Measurements from ENCODE around the gene IL34. TPM values are rescaled to one million over a fixed set of nuclear protein-coding genes. Genes with fewer than 3 reads are reported as not detected.

Gene IL34
- total RNA-seq, 2 donors from 2014 or later: 3.0 to 5.6 TPM

DNA sequence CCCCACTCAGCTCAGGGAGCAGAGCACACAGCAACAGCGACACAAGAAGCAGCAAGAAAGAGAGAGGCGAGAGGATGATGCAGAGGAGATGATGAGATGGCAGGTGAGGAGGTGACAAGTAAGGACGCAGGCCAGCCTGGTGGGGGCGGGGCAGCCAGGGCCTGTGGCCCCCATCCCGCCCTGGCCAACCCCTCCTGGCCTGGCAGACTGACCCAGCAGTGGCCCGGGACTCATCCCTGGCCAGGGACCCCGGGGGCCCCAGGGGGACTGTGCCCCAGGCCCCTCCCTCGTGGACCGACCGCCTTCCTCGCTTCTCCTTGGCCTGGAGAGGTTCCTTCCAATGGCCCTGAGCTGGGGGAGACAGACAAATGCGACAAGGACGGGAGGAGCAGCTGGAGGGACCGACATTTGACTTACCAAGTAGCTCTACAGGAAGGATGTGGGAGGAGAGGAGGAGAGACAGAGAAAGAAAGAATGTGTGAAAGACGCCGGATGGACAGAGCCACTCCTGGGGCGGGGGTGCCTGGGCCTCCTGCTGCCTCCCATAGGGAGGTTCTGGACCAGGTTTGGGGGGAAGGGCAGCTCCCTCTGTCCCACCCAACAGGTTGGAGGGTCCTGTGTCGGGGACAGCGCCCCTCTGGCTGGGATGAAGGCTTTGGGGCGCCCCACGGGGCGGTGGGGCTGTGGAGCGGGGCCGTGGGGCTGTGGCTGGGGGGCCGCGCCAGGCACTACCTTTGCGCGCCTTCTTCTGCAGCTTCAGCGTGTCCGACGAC lies 32.7 kb downstream of the IL34 start:
- Histone ChIP-seq H3K9ac (ENCODE audit: extremely low read depth, low read length, poor library complexity, severe bottlenecking) (no peak overlapping the region), H3K4me1 (ENCODE audit: control insufficient read depth, insufficient read depth, low read length) (no peaks in the 10 kb centered on the region), H3K27me3 (ENCODE audit: control insufficient read depth, insufficient read depth, low read length, poor library complexity, severe bottlenecking) (no peaks in the 10 kb centered on the region), H3K27ac (ENCODE audit: low read depth, low read length) (no peak overlapping the region), H3K4me3 (ENCODE audit: low read length) (no peak overlapping the region), H3K36me3 (ENCODE audit: control insufficient read depth, insufficient read depth, low read length) (peaks cover 25% of the 10 kb centered on the region), H3K9me3 (ENCODE audit: control insufficient read depth, low read length) (no peaks in the 10 kb centered on the region)
- Mint-ChIP-seq H3K4me3 (no peak overlapping the region), H3K4me1 (no peaks in the 10 kb centered on the region), H3K9me3 (no peaks in the 10 kb centered on the region), H3K27me3 (ENCODE audit: insufficient read depth) (no peaks in the 10 kb centered on the region), H3K36me3 (ENCODE audit: low read depth) (peaks cover 21% of the 10 kb centered on the region), H3K27ac (no peak overlapping the region)
- no peak for TF ChIP-seq CTCF (conservative IDR thresholded peaks at IDR 0.05)
- 88 to 89% methylated on average over 20 to 31 of the region's 31 CpGs for WGBS, 2 experiments (ENCODE audit: insufficient coverage in 1 of 2, insufficient read length in 1 of 2)
- no peak for DNase-seq

DNA sequence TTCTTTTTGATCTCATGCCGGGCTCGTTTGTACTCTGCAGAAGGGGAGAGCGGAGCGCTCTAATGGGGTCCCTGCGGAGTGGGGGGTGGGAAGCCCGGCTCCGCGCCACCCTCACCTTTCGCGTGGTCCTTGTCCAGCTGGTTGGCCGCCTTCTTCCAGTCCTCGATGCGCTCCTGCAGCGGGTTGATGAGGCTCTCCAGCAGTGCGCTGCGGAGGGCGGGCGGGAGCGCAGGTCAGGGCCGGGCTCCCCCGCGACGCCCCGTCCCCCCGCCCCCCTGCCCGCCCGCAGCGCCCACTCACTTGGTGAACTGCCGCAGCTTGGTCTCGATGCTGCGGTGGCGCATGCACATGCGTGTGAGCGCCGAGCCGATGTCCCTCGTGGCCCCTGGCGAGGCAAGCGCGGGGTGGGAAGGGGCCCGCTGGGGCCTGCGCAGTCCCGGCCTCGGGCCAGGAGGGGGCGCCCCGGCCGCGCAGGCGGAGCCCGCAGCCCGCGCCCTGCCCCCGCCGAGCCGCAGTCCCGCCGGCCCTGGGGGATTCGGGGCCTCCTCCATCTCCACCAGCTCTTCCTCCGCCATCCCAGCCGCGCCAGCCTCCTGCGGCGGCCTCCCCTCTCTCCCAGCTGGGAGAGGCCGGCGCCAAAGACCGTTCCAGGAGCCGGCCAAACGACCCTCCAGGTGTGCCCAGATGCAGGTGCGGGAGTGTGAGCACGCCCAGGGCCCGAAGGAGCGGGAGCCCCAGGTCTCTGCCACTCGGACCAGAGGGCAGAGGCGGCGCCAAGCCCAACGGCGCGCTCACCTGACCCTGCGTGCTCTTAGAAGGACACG lies 33.5 kb downstream of the IL34 start:
- TF ChIP-seq CTCF (conservative IDR thresholded peaks at IDR 0.05): peak; percentile 80
- 48 to 56% methylated on average over 30 to 80 of the region's 80 CpGs for WGBS, 2 experiments (ENCODE audit: insufficient coverage in 1 of 2, insufficient read length in 1 of 2)
- H3K27me3 ChIP-seq (ENCODE audit: control insufficient read depth, insufficient read depth, low read length, poor library complexity, severe bottlenecking): no peaks in the 10 kb centered on the region

GRCh38 chr16:70680495-70681381 lies 34.4 kb downstream of the IL34 start:
- Histone ChIP-seq H3K36me3 (ENCODE audit: control insufficient read depth, insufficient read depth, low read length) (peaks cover 23% of the 10 kb centered on the region), H3K9ac (ENCODE audit: extremely low read depth, low read length, poor library complexity, severe bottlenecking) (no peak overlapping the region), H3K27me3 (ENCODE audit: control insufficient read depth, insufficient read depth, low read length, poor library complexity, severe bottlenecking) (no peaks in the 10 kb centered on the region), H3K4me1 (ENCODE audit: control insufficient read depth, insufficient read depth, low read length) (peaks cover 4% of the 10 kb centered on the region), H3K27ac (ENCODE audit: low read depth, low read length) (peak overlapping the region; percentile 24), H3K4me3 (ENCODE audit: low read length) (no peak overlapping the region), H3K9me3 (ENCODE audit: control insufficient read depth, low read length) (no peaks in the 10 kb centered on the region)
- TF ChIP-seq CTCF (conservative IDR thresholded peaks at IDR 0.05): no peak
- Mint-ChIP-seq H3K4me1 (no peaks in the 10 kb centered on the region), H3K36me3 (ENCODE audit: low read depth) (peaks cover 11% of the 10 kb centered on the region), H3K9me3 (no peaks in the 10 kb centered on the region), H3K27ac (no peak overlapping the region), H3K27me3 (ENCODE audit: insufficient read depth) (no peaks in the 10 kb centered on the region), H3K4me3 (no peak overlapping the region)
- no peak for DNase-seq
- WGBS, 2 experiments (ENCODE audit: insufficient coverage in 1 of 2, insufficient read length in 1 of 2): 88 to 90% methylated on average over 8 to 18 of the region's 18 CpGs

More for the DNA sequence above, 33.5 kb downstream of the IL34 start:
- Histone ChIP-seq H3K27ac (ENCODE audit: low read depth, low read length) (no peak overlapping the region), H3K4me1 (ENCODE audit: control insufficient read depth, insufficient read depth, low read length) (peaks cover 4% of the 10 kb centered on the region), H3K9ac (ENCODE audit: extremely low read depth, low read length, poor library complexity, severe bottlenecking) (no peak overlapping the region), H3K9me3 (ENCODE audit: control insufficient read depth, low read length) (no peaks in the 10 kb centered on the region), H3K36me3 (ENCODE audit: control insufficient read depth, insufficient read depth, low read length) (peaks cover 25% of the 10 kb centered on the region), H3K4me3 (ENCODE audit: low read length) (no peak overlapping the region)
- no peak overlapping the region for H3K4me3 Mint-ChIP-seq
- H3K4me1 Mint-ChIP-seq: no peaks in the 10 kb centered on the region
- DNase-seq: peak; percentile 87
- H3K27ac Mint-ChIP-seq: no peak overlapping the region
- peaks cover 14% of the 10 kb centered on the region for H3K36me3 Mint-ChIP-seq (ENCODE audit: low read depth)
- H3K27me3 Mint-ChIP-seq (ENCODE audit: insufficient read depth): no peaks in the 10 kb centered on the region
- H3K9me3 Mint-ChIP-seq: no peaks in the 10 kb centered on the region
